OCI-LY1 (cell line): ENCODE measurements around the gene ZFYVE28.

Source experiments
- EZH2 ChIP-seq: fragments of 200-600 bp; sonication (generic), shearing (Covaris generic); IDR thresholded peaks from 2 replicates; pipeline ENCODE4 v1.8.0; 2017; ENCODE audit warnings: borderline replicate concordance, mixed run types, mild to moderate bottlenecking, antibody characterized with exemption, low read length, moderate library complexity, mixed read lengths
- TF ChIP-seq, protein P1 (sequence below): fragments of 200-600 bp; sonication (generic), shearing (Covaris generic); IDR thresholded peaks from 2 replicates; pipeline ENCODE4 v1.5.1; 2017; ENCODE audit warnings: mild to moderate bottlenecking, antibody characterized with exemption, low read length, moderate library complexity, mixed read lengths

DNA sequence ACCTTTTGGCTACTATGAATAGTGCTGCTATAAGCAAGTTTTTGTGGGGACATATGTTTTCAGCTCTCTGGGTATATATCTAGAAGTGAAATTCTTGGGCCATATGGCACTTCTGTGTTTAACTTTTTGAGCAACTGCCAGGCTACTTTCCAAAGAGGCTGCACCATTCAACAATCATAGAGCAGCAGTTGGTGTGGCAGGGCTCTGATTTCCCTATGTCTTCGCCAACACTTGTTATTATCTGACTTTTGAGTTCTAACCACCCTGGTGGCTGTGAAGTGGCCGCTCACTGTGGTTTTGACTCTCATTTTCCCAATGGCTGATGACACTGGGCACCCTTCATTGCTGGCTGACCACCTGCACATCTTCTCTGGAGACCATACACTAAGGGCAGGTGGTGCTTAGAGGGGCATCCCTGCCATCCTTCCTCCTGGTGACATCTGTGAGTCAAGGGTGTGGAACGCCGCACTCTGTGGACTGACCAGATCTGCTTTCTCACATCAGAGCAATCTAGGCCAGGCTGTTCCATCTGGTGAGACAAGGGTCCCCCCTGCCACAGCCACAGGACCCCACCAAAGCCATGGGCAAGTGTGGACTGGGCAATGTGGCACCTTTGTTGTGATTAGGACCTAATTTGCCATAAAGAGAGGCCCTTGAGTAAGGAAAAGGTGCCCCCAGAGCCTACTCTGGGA, 49.6 kb downstream of the ZFYVE28 start:
- TF ChIP-seq, protein P1, sequence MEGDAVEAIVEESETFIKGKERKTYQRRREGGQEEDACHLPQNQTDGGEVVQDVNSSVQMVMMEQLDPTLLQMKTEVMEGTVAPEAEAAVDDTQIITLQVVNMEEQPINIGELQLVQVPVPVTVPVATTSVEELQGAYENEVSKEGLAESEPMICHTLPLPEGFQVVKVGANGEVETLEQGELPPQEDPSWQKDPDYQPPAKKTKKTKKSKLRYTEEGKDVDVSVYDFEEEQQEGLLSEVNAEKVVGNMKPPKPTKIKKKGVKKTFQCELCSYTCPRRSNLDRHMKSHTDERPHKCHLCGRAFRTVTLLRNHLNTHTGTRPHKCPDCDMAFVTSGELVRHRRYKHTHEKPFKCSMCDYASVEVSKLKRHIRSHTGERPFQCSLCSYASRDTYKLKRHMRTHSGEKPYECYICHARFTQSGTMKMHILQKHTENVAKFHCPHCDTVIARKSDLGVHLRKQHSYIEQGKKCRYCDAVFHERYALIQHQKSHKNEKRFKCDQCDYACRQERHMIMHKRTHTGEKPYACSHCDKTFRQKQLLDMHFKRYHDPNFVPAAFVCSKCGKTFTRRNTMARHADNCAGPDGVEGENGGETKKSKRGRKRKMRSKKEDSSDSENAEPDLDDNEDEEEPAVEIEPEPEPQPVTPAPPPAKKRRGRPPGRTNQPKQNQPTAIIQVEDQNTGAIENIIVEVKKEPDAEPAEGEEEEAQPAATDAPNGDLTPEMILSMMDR, result no peak
- TF ChIP-seq EZH2, result no peak
